Endothelial cell of umbilical vein (primary cell): ENCODE results near the gene NCOA7. TPM values are rescaled to one million over a fixed set of nuclear protein-coding genes. Genes with fewer than 3 reads are reported as not detected.

Source experiments
- BruUV-seq: library from RNA; stranded (reverse); fragments of 400-500 nt; replicated peaks from 2 replicates; lab custom pipeline; 2021; lab: Mats Ljungman, UMichigan
- CTCF ChIA-PET: fragments of 300-600, 350-600 bp; sonication (Branson Sonifier 250); formaldehyde crosslinking; loops from one replicate; lab custom pipeline; 2021; ENCODE audit warnings: antibody characterized with exemption, inconsistent platforms; lab: Charles Lee
- POLR2A ChIA-PET: fragments of 300-600, 350-600 bp; sonication (Branson Sonifier 250); formaldehyde crosslinking; loops from one replicate; lab custom pipeline; 2021; ENCODE audit warnings: antibody characterized with exemption, inconsistent platforms; lab: Charles Lee
- DNase-seq: peaks from one replicate; pipeline ENCODE4 v3.0.0-alpha.2; 2011; ENCODE audit warnings: low read depth, low spot score
- FAIRE-seq: peaks from 2 replicates; lab custom pipeline; 2011; peaks lifted over from hg19 to GRCh38; lab: Jason Lieb, UNC
- H2AFZ ChIP-seq: 2 replicates; pipeline ENCODE4 v1.6.0; 2012; ENCODE audit warnings: low read depth, low read length, control low read depth, inconsistent platforms
- H3K27ac ChIP-seq: 2 replicates; pipeline ENCODE4 v1.5.1; 2011; ENCODE audit warnings: low read depth, mild to moderate bottlenecking, control low read depth, low read length, moderate library complexity; ENCODE audit not compliant: insufficient read depth
- H3K27me3 ChIP-seq, 2 experiments: 2 replicates each; pipeline versions ENCODE4 v1.6.0 to v1.6.1; 2011; ENCODE audit warnings: low read length in 2 of 2, mixed read lengths in 1 of 2; ENCODE audit not compliant: control insufficient read depth in 2 of 2, insufficient read depth in 2 of 2
- H3K36me3 ChIP-seq, 2 experiments: 2 replicates in 1 of 2; 3 replicates in 1 of 2; pipeline ENCODE4 v1.5.1; 2011; ENCODE audit warnings: low read length in 2 of 2, mild to moderate bottlenecking in 1 of 2, moderate library complexity in 1 of 2; ENCODE audit not compliant: control insufficient read depth in 2 of 2, insufficient read depth in 2 of 2; ENCODE audit errors: extremely low read depth in 1 of 2
- H3K4me1 ChIP-seq: 3 replicates; pipeline ENCODE4 v1.5.1; 2011; ENCODE audit warnings: mild to moderate bottlenecking, low read length; ENCODE audit not compliant: control insufficient read depth, insufficient read depth; ENCODE audit errors: extremely low read depth
- H3K4me2 ChIP-seq: 2 replicates; pipeline ENCODE4 v1.6.1; 2011; ENCODE audit warnings: low read length, control low read depth, mixed read lengths; ENCODE audit not compliant: insufficient read depth
- H3K4me3 ChIP-seq, 3 experiments: fragments of 200-600 bp in 1 of 3; sonication (generic), shearing (Covaris generic) in 1 of 3; replicated peaks in 1 of 3; 2 replicates each; pipeline ENCODE4 v1.5.1; 2011 to 2016; ENCODE audit warnings: control low read depth in 3 of 3, low read length in 3 of 3, mild to moderate bottlenecking in 2 of 3, inconsistent platforms in 1 of 3, low read depth in 1 of 3, moderate library complexity in 1 of 3; ENCODE audit not compliant: insufficient read depth in 1 of 3
- H3K79me2 ChIP-seq: 2 replicates; pipeline ENCODE4 v1.6.0; 2012; ENCODE audit warnings: low read length, inconsistent platforms; ENCODE audit not compliant: control insufficient read depth, insufficient read depth
- H3K9ac ChIP-seq: replicated peaks from 2 replicates; pipeline ENCODE3; 2011; ENCODE audit warnings: low read length, control low read depth; ENCODE audit not compliant: insufficient read depth; ENCODE audit errors: extremely low read depth
- H3K9me1 ChIP-seq: replicated peaks from 3 replicates; pipeline ENCODE4 v1.6.0; 2011; ENCODE audit warnings: mild to moderate bottlenecking, low read length; ENCODE audit not compliant: control insufficient read depth, insufficient read depth; ENCODE audit errors: extremely low read depth
- H3K9me3 ChIP-seq: replicated peaks from 2 replicates; pipeline ENCODE4 v1.5.1; 2012; ENCODE audit warnings: low read length, inconsistent platforms; ENCODE audit not compliant: control insufficient read depth, insufficient read depth
- H4K20me1 ChIP-seq: replicated peaks from 2 replicates; pipeline ENCODE3; 2011; ENCODE audit warnings: mild to moderate bottlenecking, low read length; ENCODE audit not compliant: control insufficient read depth, insufficient read depth; ENCODE audit errors: extremely low read depth
- CTCF ChIP-seq, 2 donors: IDR thresholded peaks; 1 replicate in 1 of 2; 2 replicates in 1 of 2; pipeline ENCODE4 v1.5.1; 2011; ENCODE audit warnings: low read length in 2 of 2, mild to moderate bottlenecking in 2 of 2, moderate library complexity in 2 of 2, control low read depth in 1 of 2, inconsistent platforms in 1 of 2, low read depth in 1 of 2; ENCODE audit not compliant: insufficient read depth in 1 of 2; ENCODE audit errors: extremely low read depth in 1 of 2
- EZH2 ChIP-seq: IDR thresholded peaks from 2 replicates; pipeline ENCODE4 v1.6.1; 2012; ENCODE audit warnings: borderline replicate concordance, low read depth, mild to moderate bottlenecking, moderate library complexity, low read length, inconsistent platforms; ENCODE audit not compliant: severe bottlenecking
- FOS ChIP-seq: IDR thresholded peaks from 2 replicates; pipeline ENCODE4 v1.6.1; 2011; ENCODE audit warnings: mild to moderate bottlenecking, low read length, moderate library complexity, borderline replicate concordance; ENCODE audit not compliant: insufficient read depth
- GATA2 ChIP-seq: IDR thresholded peaks from 2 replicates; pipeline ENCODE4 v1.7.0; 2011; ENCODE audit warnings: low read depth, mild to moderate bottlenecking, moderate library complexity, mixed read lengths, low read length; ENCODE audit not compliant: insufficient read length, insufficient read depth
- JUN ChIP-seq: IDR thresholded peaks from 2 replicates; pipeline ENCODE4 v1.6.1; 2011; ENCODE audit warnings: borderline replicate concordance, low read depth; ENCODE audit not compliant: insufficient read length, insufficient read depth
- MAX ChIP-seq: IDR thresholded peaks from 2 replicates; pipeline ENCODE4 v1.6.1; 2011; ENCODE audit not compliant: insufficient read depth, insufficient read length
- MYC ChIP-seq: IDR thresholded peaks from one replicate; pipeline ENCODE4 v1.6.1; 2011; ENCODE audit warnings: mild to moderate bottlenecking, low read depth, low read length
- POLR2A ChIP-seq: IDR thresholded peaks from 2 replicates; pipeline ENCODE4 v1.6.1; 2012; ENCODE audit warnings: low read depth, mild to moderate bottlenecking, control low read depth, low read length
- POLR2AphosphoS5 ChIP-seq: IDR thresholded peaks from 2 replicates; pipeline ENCODE4 v1.6.1; 2012; ENCODE audit warnings: low read depth, mild to moderate bottlenecking, control low read depth, low read length, moderate library complexity; ENCODE audit not compliant: insufficient read depth
- dilution Hi-C: fragments of 300-500 bp; cut with MboI; formaldehyde crosslinking; loops from one replicate; pipeline ENCODE4 v1.15.0; 2019; ENCODE audit warnings: low sequenced_read_pairs; ENCODE audit not compliant: extremely low pct_ligation_motif_present
- intact Hi-C: fragments of 100-400 bp; cut with micrococcal nuclease; formaldehyde crosslinking; loops from one replicate; pipeline ENCODE4 v1.10.0; 2022
- polyA plus RNA-seq, 4 experiments: library from polyadenylated mRNA; depleted of rRNA in 3 of 4; stranded (reverse) in 3 of 4; unstranded in 1 of 4; fragments of >200 nt; gene quantifications; 2 replicates each; pipeline versions ENCODE4 v1.2.1 to v1.2.3, GENCODE V29; 2011 to 2012; ENCODE audit warnings: missing spikeins in 1 of 4
- total RNA-seq: library from RNA; stranded (reverse); gene quantifications from 2 replicates; pipeline ENCODE4 v1.2.3, GENCODE V29; 2021

NCOA7 gene
- total and polyA plus RNA-seq, 2 donors (not counting 3 experiments of a cell fraction or from before 2014, with no cell fraction given), result 27.7 to 71.2 TPM

DNA sequence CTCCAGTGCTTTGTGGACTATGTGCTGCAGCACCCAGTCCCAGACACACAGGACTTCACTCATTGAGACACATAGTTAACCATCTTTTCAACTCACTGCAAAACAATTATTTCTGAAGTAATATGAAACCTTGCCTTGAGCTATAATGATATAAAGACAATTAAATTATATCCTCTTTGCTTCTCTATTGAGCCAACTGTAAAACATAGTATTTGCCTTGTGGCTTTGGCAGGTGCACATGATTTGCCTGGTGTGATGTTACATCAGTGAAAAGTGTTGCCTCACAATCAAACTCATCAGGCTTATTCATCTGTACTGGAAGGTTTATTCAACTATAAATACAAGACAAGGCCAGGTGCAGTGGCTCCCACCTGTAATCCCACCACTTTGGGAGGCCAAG, 80.6 kb downstream of the NCOA7 start:
- no peak overlapping the region for H3K27ac ChIP-seq
- dilution Hi-C loops, result no loop called here
- CTCF ChIA-PET, result interaction anchor here (1.1 to 1.4 kb wide), 2 partner anchors 78 to 85 kb away, joined by 3 to 4 read pairs; partner anchors contain the start of gene HINT3

More for the DNA sequence above, 80.6 kb downstream of the NCOA7 start:
- H3K9ac ChIP-seq, result no peak overlapping the region
- no peak for TF ChIP-seq MYC
- TF ChIP-seq MAX, result no peak
- no peak for TF ChIP-seq CTCF (IDR thresholded peaks at IDR 0.05; ENCODE audit: extremely low read depth in 1 of 2, insufficient read depth in 1 of 2, low read depth in 1 of 2, low read length in 2 of 2)
- TF ChIP-seq JUN, result no peak
- no peak for TF ChIP-seq EZH2
- no peak for TF ChIP-seq FOS
- TF ChIP-seq POLR2A, result no peak
- no peak for TF ChIP-seq POLR2AphosphoS5
- no peak for TF ChIP-seq GATA2
- H3K9me1 ChIP-seq, result no peaks in the 10 kb centered on the region
- FAIRE-seq (no peak), DNase-seq (no peak)
- H2AFZ ChIP-seq, result no peak overlapping the region
- no peak overlapping the region for H3K4me2 ChIP-seq
- BruUV-seq, result no TSS peak
- H3K4me3 ChIP-seq, result no peak overlapping the region
- no peaks in the 10 kb centered on the region for H3K27me3 ChIP-seq
- peaks cover 5% of the 10 kb centered on the region for H3K4me1 ChIP-seq
- peaks cover 5 to 6% of the 10 kb centered on the region in 2 experiments for H3K36me3 ChIP-seq
- no peaks in the 10 kb centered on the region for H3K79me2 ChIP-seq
- H4K20me1 ChIP-seq, result no peaks in the 10 kb centered on the region
- POLR2A ChIA-PET, result no interaction called here
- intact Hi-C loops, result no loop called here
- no peaks in the 10 kb centered on the region for H3K9me3 ChIP-seq
